SK-N-MC (cell line): ENCODE data around the gene AMIGO1.

Experiments
- EZH2 ChIP-seq: fragments of 200-600 bp; sonication (generic); IDR thresholded peaks from one replicate; pipeline ENCODE4 v1.6.1; 2017; ENCODE audit warnings: antibody characterized with exemption
- FOXP2 ChIP-seq: optimal IDR thresholded peaks from 2 replicates; pipeline ENCODE3; 2011; ENCODE audit warnings: mild to moderate bottlenecking, moderate library complexity; ENCODE audit not compliant: insufficient read depth; ENCODE audit errors: extremely low read length, control extremely low read depth
- POLR2AphosphoS5 ChIP-seq: IDR thresholded peaks from 2 replicates; pipeline ENCODE4 v1.6.1; 2012; ENCODE audit warnings: mild to moderate bottlenecking, low read depth, low read length, borderline replicate concordance

DNA sequence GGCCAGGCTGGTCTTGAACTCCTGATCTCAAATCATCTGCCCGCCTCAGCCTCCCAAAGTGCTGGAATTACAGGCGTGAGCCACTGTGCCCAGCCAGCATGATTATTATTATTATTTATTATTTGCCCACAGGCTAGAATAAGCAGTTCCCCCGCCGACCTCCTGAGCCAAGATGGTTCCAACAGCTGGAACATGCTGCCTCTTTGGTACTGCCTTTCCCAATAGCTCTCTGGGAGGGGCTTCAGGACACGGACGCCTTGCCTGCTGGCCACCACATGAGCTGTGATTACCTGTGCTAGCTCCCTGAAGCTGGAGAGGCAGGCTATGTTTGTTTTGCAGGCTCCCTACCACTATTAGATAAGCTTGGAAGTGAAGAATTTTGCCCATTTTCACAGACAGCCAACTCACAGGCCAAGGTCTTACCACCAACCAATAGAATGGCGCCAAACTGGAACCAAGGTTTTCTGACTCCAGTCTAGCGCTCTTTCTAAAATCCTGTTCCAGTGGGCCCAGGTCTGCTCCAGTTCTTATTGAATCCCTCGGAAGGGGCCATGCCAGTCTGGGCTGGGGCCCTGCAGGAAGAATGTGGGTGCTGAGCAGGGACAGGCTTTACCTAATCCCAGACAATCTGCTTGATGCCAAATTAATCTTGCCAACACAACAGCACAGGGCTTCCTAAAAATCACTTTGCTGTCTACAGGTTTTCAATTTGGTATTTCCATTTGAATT is 28.1 kb upstream of the AMIGO1 start:
- TF ChIP-seq POLR2AphosphoS5: no peak
- TF ChIP-seq EZH2: no peak
- TF ChIP-seq FOXP2: no peak
